HG03571 (cell line): ENCODE results near the gene CPT1A.

Source experiments
- ATAC-seq: cut with Tn5 transposase; IDR thresholded peaks from one replicate; pipeline ENCODE4 v1.9.1; 2021; ENCODE audit not compliant: unreplicated experiment

CPT1A gene

DNA sequence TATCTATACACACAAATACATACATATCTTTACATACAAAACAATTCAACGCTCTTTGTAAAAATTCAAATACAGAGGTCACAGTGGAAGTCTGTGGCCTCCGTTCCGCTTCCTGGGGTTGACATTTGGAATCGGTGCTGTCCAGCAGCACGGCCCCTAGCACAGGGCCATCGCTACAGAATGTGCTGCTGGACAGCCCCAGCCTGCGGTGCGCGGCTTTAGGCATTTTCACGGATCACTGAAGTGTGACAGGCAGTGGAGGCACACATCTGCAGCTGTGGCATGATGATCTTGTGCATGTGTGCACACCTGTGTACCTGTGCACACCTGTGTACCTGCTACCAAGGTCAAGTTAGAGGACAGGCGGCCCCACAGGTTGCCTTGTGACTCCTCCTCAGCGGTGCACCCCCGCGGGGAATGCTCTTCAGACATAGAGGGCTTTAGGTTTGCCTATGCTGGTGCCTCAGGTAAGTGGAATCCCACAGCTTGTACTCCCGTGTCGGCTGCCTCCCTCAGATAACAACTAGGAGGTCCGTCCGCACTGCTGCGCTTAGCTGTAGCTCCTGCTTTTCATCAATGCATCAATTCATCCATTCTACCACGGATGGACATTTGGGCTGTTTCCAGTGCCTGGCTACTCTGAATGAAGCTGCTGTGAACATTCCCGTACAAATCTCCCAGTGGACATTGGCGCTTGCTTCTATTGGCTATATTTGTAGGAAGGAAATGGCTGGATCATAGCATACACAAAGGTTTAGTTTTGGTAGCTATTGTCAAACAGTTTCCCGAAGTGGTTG is 127.5 kb downstream of the CPT1A start:
- no peak for ATAC-seq

DNA sequence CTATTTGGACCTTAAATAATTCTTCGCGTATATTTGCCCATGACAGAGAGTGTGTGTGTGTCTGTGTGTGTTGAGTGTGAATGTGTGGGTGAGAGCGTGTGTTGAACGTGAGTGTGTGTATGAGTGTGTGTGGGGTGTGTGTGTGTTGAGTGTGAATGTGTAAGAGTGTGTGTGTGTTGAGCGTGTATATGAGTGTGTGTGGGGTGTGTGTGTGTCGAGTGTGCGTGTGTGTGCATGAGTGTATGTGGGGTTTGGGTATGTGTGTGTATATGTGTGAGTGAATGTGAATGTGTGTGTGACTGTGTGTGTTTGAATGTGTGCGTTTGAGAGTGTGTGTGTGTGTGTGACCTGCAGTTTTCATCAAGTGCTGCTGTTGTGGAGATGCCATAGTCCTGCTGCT is 130.6 kb downstream of the CPT1A start:
- no peak for ATAC-seq

DNA sequence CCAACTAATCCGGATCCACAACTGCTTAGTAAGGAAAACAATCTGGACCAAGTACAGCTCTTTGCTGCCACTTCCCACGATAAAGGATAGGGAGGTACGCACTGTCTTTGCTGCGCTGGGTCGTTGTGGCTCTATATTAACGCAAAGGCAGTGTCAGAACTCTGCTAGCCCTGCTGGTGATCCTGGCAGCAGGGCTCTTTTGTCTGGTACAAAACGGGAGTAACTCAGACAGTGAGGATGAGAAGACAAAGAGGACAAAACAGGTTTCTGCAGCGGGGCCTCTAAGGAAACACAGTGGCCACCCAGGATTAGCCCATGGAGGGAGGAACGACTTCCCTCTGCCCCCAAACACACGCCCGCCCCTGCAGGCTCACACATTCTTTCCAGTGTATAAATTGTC is 131.3 kb downstream of the CPT1A start:
- ATAC-seq = no peak

DNA sequence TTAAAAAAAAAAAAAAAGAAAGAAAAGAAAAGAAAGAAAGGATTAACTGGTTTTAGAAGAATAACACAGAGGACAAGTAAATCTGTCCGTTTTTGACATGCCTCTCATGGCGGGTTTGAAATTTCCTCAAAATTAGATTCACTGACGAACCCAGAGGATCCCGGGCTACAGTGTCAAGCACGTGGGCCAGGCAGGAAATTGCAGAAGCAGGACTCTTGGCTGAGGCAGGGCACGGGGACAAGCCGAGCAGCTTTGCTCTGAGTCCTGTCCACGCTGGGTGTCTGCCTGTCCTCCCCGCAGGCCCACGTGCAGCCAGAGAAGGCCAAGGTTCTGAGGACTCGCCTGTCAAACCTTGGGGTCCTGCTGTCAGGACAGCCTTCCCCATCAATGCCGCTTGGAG is 132.7 kb downstream of the CPT1A start:
- no peak for ATAC-seq

DNA sequence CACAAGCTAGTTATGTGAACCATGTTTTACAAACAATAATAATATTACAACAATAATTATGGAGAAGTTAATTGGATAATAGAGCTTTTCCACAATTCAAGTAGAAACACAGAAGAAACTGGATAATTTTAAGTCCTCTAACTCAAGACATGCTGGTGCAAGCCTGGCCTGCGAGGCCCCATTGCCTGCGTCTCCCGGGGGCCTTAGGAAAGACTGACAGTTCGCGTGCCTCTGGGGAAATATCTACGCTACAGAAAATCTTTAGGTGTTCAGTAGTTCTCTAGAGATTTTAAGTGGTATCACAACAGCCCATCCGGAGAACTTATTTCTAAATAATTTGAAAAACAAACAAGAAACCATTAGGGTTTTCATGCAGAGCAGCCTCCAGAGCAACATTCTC is 134.2 kb downstream of the CPT1A start:
- no peak for ATAC-seq

DNA sequence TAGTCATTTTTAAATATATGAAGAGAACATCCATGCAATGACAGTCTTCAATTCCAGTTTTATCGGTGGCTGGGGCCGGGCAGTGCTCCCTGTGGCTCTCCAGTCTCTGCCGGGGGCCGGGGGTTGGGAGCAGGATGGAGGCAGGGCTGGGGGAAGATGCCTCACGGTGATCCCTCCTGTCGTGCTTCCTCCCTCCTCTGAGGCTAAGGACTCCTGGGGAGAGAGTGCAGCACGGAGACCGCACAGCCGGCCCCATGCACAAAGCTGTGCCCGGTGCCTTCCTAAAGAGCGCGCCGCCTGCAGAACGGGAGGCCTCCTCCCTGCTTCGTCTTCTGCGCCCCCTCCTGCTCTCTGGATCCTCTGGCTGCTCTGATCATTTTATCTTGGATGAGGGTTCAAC is 136.8 kb downstream of the CPT1A start:
- ATAC-seq = no peak
